GM18502 (cell line): ENCODE data around the gene CBS.
"Not testable (repeated sequence)": the region's sequence is repeated elsewhere in the genome, so short reads cannot be mapped to it uniquely, and the experiment has no call there.

ENCODE experiments used
- ATAC-seq: cut with Tn5 transposase; IDR thresholded peaks from one replicate; pipeline ENCODE4 v1.9.1; 2021; ENCODE audit warnings: mild to moderate bottlenecking; ENCODE audit not compliant: unreplicated experiment, poor library complexity

CBS gene

DNA sequence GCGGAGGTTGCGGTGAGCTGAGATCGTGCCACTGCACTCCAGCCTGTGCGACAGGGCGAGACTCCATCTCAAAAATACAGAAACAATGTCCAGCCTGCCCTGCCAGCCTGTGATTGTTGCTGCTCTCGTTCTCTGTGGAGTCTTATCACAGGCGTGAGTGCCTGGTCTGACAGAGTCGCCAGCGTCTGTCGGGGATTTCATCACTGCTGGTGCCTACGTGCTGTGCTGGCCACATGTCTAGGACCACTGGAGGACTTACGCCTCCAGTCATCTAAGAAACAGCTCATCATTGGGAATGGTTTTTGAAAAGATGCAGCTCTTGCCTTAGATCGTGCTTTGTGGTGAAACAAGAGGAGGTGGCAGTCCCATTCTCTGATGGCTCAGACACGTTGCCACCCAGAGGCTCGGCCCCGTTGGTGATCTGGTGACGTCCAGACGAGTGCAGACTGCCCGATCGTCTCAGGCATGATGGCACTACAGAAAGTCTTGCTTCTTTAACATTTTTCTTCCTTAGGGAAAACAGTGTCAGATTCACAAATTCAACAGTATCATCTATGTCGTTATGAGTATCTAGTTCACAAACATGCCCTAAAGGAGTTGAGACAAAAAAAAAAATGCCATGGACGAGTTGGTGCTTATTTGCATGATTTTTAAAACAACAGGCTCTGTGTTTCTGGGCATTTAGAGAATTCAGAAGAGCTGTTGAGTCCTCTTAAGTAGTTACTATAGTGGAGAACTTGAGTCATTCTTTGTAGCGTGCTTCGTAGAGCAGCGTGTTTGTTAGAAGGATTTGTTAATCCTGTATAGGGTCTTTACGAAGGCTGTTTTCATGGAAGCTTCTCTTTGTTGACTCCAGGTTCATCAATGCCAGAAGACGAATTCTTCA, 47.5 kb downstream of the CBS start:
- ATAC-seq = no peak

DNA sequence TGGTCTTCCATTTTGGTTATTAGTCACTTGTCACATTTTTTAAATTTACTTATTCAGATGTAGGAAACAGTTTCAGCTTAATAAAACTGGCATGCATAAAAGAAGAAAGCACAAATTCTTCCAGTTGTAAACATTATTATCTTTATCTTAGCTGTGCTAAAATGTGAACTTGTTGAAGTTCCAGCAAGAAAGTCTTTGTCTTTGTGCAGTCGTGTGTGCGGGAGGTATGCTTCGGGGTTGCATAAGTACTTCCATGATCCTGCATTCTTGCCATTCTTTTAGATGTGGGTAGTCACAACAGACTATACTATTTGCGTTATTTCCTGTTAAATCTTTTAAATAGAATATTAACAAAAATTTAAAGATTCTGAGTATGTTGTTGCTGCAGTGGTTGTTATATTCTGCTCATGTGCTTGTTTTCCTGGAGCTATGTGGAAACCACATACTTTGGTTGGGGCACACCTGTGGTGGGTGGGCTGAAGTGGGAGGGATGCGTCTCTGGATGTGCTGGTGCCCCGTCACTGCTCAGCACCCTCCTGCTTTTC, 49.9 kb downstream of the CBS start:
- no peak for ATAC-seq

DNA sequence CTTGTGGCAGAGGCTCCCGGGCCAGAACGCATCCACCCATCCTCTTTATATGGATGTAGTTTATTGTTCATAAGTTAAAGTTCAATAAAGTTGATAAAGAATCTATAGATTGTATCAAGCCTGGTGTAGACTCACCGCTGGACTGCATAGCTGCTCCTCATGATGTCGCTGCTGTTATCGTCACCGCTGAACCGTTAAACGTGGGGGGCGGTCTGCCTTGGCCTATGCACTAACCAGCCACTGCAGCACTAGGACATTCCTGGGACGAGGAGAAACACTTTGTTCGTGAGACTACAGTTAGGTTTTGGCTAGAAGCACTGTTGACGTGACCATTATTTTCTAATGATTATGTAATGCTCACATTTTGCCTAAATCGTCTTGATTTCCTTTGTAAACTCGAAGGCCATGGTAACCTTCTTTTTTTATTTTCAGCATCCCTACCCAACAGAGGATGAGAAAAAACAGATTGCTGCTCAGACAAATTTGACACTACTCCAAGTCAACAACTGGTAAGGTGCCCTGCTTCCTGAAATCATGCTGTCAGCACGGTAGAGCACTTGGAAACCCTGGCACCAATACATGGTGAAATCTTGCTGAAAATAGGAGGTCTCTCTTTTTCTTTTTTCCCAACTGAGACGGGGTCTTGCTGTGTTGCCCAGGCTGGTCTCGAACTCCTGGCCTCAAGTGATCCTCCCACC, 51.0 kb downstream of the CBS start:
- ATAC-seq = no peak

DNA sequence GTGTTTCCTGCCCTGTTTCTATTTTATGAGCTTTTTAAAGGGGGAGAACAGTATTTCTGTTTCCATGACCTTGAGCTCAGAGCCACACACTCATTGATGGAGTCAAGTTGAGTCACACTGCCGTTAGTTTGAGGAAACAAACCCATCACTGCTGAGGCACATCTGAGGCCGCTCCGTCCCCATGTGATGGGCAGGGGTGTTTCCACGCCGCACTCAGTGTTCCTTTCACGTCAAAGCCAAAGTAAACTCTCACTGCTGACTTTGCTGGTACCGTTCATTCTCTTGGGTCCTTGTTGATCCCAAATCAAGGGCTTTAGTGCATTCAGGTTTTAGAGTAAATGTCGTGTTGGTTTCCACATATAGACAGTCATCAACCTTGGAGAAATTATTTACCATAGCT, 52.5 kb downstream of the CBS start:
- ATAC-seq = no peak

DNA sequence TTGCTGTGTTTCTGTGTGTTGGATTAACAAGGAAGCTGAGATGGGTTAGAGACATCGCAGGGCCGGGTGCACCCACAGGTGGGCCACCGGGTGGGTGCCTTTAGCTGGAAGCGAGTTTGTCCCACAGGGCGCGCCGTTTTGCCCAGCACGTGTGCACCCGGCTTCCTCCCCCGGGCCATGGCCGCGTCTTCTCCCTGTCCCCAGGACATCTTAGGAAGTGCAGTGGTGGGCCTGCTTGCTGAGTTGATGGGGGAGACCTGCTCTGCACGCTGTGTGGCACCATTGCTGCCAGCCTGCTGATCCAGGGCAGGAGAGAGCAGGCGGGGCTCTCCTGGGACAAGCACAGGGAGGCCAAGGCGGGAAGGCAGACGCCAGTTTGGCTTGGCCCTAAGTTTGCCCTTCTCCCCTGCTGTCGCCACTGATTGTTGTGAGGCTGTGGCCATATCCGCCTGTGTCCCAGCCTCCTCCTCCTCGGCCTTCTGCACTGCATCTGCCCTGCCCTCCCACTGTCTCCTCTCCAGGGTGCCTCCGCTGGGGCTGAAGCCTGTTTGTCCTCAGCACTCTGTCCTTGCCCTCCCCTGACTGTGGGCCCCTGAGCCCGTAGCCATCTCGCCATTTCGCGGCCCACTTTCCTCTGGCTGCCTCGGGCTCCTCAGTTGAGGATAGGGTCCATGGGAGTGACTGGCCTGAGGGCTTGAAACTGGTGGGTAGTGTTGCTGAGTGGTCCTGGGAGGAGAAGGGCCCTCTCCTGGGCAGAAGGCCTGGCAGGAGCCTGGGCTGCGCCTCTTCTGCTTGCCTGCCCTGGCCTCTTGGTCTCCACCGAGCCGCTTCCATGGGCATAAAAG, 53.7 kb downstream of the CBS start:
- ATAC-seq = no peak

DNA sequence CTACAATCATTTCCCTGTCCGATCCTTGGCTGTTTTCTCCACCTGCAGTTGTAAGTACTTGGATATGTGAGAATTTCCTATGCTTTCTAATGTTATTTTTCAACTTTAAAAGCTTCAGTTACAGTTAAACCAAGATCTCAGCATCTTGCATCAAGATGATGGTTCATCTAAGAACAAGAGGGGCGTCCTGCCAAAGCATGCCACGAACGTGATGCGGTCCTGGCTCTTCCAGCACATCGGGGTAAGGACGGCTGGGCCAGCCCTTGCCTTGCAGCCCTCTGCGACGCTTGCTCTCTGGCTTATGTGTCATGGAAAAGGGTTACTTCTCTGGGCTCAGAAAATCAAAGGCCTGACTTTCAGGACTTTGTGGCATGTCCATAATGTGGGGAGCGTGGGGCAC, 54.4 kb downstream of the CBS start:
- no peak for ATAC-seq

DNA sequence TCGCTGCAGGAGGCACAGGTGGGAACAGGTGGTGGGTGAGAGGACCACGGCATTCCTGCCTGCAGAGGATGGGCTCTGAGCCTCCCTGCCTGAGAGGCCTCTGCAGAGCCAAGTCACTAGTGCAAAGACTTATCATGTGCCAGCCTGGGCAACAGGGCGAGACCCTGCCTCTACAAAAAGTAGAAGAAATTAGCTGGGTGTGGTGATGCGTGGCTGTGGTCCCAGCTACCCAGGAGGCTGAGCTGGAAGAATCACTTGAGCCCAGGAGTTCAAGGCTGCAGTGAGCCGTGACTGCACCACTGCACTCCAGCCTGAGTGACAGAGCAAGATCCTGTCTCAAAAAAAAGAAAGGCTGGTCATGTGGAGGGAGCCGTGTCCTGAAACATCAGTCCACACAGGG, 54.9 kb downstream of the CBS start:
- ATAC-seq = no peak

DNA sequence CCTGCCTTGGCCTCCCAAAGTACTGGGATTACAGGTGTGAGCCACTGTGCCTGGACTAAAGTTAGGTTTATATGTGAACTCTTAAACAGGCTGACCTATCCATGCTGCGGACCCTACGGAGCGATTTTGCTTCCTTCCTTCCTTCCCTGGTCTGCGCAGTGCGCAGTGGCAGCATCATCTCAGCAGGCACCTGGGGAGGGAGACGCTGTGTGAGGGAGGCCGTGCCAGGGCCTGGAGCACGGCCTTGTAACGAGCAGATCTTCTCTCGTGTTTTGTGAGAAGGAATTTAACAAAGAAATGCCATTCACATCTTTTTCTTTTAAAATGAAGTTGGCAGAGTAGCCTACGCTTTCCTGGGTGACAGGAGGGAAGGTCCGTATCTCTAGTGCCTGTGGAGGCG, 55.5 kb downstream of the CBS start:
- no peak for ATAC-seq

DNA sequence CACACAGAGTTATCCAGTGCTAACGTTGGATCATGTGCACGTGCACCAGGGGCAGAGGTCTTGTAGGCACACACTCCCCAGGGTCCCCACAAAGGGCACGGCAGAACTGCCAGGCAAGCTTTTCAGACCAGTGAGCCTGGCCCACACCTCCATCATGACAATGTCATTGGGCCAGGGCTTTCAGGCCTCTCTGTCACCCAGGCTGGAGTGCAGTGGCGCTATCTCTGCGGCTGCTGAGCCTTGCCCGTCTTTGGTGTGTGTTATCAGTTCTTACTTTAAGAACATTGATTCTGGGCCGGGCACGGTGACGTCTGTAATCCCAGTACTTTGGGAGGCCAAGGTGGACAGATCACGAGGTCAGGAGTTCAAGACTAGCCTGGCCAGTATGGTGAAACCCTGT, 57.1 kb downstream of the CBS start:
- no peak for ATAC-seq

DNA sequence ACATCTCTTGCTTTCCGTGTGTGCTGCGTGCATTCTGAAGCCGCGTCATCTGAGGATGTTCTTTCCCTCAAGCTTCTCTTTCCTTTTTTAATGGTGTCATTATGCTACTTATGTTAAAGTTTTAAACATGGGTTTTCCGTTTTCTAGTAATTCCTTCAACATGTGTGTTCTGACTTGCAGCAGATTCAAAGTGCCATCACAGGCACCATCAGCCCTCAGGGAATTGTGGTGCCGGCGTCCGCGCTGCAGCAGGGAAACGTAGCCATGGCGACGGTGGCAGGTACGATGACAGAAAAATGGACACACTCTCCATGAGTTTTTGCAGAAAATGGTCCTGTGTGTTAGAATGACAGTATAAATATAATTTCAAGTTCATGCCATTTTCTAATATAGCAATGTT, 58.9 kb downstream of the CBS start:
- ATAC-seq = no peak

DNA sequence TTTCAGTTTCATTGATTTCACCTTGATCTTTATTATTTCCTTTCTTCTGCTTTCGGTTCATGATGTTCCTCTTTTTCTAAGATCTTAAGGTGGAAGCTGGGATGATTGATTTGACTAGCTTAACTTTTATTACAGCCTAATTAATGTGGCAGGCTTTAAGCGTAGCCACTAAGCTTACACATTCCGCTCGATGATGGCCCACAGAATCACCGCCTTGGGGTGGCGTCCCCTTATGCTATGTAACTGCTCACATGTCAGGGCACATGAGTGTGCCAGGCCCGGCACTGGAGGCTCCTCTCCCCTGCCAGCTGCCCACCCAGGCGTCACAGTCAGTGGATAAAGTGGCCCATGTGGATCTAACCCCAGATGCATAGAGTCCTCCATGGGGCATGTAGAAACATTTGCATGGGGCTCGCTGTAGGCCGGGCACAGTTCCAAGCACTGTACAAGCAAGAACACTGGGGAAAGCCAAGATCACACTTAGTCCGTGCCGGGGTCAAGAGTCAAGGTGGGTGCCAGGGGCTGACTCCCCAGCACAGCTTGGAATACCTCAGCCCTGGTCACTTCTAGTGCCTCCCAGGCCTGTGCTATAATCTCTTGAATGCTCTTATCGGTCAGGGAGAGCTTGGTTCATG, 59.6 kb downstream of the CBS start:
- ATAC-seq = no peak

DNA sequence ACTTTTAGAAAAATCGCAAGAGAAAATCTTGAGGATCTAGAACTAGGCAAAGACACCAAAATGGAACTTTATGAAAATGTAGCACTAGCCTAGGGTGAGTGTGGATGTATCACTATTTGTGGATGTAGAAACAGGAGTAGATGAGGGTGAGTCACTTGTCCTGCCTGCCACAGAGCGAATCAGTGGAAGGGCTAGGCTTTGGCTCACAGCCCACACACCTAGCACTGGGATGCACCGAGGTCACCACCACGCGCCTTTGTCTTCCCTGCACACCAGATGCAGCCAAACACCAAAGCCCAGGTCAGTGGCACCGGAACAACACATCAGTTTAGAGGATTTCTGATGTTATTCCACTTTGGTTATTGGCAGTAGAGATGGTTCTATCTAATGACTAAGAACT, 63.0 kb downstream of the CBS start:
- no peak for ATAC-seq

DNA sequence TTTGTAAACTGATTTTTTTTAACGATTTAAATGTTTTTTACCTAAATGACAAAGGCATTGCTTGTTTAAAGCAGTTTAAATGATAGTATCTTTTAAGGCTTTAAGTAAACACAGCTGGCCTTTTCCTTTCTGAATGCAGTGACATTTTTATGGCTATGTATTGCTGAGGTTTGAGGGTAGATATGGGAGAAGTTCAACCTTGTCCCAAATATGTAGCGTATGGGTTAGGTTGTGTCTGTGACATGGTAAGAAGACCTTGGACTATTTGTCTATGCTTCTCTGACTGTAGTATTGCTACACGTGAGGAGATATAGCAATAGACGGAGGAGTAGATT, 68.8 kb downstream of the CBS start:
- no peak for ATAC-seq

DNA sequence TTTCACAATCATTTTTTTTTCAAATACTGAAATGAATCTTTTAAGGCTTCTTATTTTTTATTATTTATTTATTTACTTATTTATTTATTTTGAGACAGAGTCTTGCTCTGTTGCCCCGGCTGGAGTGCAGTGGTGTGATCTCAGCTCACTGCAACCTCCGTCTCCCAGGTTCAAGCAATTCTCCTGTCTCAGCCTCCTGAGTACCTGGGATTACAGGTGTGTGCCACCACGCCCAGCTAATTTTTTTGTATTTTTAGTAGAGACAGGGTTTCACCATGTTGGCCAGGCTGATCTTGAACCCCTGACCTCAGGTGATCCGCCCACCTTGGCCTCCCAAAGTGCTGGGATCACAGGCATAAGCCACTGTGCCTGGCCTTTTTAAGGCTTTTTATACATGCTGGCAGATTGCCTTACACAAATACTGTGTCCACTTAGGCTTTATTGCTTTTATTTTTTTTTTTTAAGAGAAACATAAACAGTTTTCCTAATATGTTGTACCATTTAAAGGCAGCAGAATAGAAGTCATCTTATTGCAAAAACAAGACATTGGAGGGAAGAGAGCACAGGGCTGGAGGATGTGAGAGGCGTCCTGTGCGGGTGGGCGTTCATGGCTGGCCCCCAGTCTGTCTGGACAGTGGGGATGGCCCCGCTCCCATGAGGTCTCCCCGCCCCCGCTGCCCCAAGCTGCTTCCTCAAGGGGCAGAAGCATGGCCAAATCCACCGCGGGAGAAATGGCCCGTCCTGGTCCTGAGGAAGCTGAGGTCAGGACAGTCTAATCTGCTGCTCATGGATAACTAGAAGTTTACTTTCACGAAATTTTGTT, 69.4 kb downstream of the CBS start:
- ATAC-seq = not testable (repeated sequence)

DNA sequence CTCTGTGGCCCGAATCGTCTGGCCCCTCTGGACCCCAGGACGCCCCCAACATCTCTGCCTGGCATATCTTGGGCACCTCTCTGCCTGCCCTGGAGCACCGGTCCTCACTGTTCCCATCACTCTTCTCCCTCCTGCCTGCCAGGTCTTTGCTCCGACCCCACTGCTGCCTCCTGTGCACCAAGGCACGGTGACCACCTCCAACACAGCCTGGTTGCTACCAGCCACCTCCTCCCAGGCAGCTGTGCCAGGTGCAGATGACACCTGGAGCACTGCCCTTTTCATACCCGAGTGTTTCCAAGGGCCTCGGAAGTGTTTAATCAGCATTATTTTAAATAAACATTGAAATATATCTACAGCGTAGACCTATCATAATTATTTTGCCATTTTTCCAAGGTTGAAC, 70.0 kb downstream of the CBS start:
- no peak for ATAC-seq

DNA sequence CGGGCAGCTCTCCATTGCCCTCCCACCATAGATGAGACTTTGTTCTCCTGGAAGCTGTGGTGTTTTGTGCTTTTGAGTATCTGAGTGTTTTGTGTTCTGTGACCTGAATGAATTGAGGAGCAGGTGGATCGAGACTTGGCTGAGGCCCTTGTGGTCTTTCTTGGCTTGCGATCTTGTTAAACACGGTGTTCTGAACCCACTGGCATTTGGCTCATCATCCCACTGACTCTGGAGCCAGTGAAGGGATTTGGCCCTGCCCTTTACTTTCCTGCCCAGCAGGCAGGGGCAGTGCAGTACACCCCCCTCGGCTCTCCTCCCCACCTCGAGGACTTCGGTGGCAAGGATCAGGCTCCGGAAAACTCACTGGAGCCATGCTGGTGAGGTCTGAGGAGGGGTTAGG, 70.7 kb downstream of the CBS start:
- no peak for ATAC-seq
